ENCODE data around the gene STARD3. TPM values are rescaled to one million over a fixed set of nuclear protein-coding genes. Genes with fewer than 3 reads are reported as not detected.

STARD3 gene
- total and polyA plus RNA-seq, 4 donors = 27.4 to 79.7 (median 64.8) TPM

DNA sequence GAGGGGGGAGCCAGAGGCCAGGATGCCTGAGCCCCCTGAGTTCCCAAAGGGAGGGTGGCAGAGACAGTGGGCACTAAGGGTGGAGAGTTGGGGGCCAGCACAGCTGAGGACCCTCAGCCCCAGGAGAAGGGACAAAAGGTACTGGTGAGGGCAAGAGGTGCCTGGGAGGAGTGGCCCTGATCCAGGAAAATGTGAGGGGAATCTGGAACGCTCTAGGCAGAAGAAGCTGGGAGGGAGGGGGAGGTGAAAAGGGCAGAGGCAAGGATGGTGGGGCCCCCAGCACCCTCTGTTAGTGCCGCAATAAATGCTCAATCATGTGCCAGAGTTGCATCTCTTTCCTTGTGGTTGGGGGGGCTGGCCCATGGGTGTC is 29.3 kb downstream of the STARD3 start:
- no peak for ATAC-seq (ENCODE audit: insufficient read depth, low FRiP score)
- Histone ChIP-seq H3K9ac (ENCODE audit: insufficient read depth in 1 of 2, low read length in 2 of 2) (no peak overlapping the region), H3K4me1 (ENCODE audit: control insufficient read depth in 5 of 5, insufficient read depth in 5 of 5, low read length in 5 of 5) (peaks cover 0 to 42% (median 0%) of the 10 kb centered on the region in 5 donors), H3K36me3 (ENCODE audit: control insufficient read depth in 4 of 4, insufficient read depth in 4 of 4, low read length in 4 of 4) (peaks cover 0 to 15% (median 0%) of the 10 kb centered on the region in 4 donors), H3K27ac (ENCODE audit: low read depth in 1 of 2, low read length in 1 of 2) (peak overlapping the region; percentile 15 to 91), H3K4me3 (no peak overlapping the region), H3K9me3 (ENCODE audit: control insufficient read depth in 4 of 4, insufficient read depth in 3 of 4, low read length in 3 of 4) (no peaks in the 10 kb centered on the region), H3K27me3 (ENCODE audit: control insufficient read depth in 3 of 3, insufficient read depth in 3 of 3, low read length in 2 of 3) (peaks cover 0 to 10% (median 4%) of the 10 kb centered on the region in 3 donors)
- 47% methylated on average over 2 of the region's 2 CpGs for WGBS, 2 donors
- DNase-seq = peak in 1 of 3 donors; percentile 31
- TF ChIP-seq, protein P1, sequence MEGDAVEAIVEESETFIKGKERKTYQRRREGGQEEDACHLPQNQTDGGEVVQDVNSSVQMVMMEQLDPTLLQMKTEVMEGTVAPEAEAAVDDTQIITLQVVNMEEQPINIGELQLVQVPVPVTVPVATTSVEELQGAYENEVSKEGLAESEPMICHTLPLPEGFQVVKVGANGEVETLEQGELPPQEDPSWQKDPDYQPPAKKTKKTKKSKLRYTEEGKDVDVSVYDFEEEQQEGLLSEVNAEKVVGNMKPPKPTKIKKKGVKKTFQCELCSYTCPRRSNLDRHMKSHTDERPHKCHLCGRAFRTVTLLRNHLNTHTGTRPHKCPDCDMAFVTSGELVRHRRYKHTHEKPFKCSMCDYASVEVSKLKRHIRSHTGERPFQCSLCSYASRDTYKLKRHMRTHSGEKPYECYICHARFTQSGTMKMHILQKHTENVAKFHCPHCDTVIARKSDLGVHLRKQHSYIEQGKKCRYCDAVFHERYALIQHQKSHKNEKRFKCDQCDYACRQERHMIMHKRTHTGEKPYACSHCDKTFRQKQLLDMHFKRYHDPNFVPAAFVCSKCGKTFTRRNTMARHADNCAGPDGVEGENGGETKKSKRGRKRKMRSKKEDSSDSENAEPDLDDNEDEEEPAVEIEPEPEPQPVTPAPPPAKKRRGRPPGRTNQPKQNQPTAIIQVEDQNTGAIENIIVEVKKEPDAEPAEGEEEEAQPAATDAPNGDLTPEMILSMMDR (IDR thresholded peaks at IDR 0.05; ENCODE audit: control extremely low read depth, extremely low read depth) = no peak

DNA sequence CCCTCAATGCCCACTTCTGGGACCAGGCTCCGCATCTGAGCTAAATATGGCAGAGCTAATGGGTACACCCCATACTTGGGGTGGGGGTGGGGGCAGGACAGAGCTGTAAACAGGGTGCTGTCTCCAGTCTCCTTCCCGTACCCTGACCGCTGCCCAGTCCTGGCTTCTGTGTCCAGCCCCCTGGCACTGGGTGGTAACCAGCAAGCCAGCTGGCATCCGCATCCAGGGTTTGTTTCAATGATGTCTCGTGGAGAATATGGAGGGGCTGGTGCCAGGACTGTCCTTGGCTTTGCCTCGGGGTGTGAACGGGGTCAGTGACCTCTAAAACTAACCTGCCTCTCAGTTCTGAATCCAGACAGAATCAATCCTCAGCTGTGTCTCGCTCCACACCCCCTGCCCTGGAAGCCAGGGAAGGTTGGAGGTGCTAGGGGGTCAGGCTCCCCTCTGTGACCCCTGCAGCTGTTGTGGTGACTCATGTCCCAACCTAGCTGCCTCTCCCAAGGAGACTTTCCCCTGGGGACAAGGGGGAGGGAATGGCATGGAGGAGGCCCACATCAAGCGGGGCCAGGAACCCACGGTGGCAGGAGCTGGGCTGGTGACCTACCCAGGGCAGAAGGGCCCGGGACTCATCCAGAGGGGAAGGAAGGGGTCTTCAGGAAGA is 29.8 kb downstream of the STARD3 start:
- Histone ChIP-seq H3K4me3 (no peak overlapping the region), H3K27ac (ENCODE audit: low read depth in 1 of 2, low read length in 1 of 2) (peak overlapping the region; percentile 58 to 91), H3K9ac (ENCODE audit: insufficient read depth in 1 of 2, low read length in 2 of 2) (no peak overlapping the region), H3K9me3 (ENCODE audit: control insufficient read depth in 4 of 4, insufficient read depth in 3 of 4, low read length in 3 of 4) (no peaks in the 10 kb centered on the region), H3K36me3 (ENCODE audit: control insufficient read depth in 4 of 4, insufficient read depth in 4 of 4, low read length in 4 of 4) (peaks cover 0 to 10% (median 0%) of the 10 kb centered on the region in 4 donors), H3K27me3 (ENCODE audit: control insufficient read depth in 3 of 3, insufficient read depth in 3 of 3, low read length in 2 of 3) (peaks cover 0 to 10% (median 5%) of the 10 kb centered on the region in 3 donors), H3K4me1 (ENCODE audit: control insufficient read depth in 5 of 5, insufficient read depth in 5 of 5, low read length in 5 of 5) (peaks cover 0 to 37% (median 0%) of the 10 kb centered on the region in 5 donors)
- DNase-seq (no peak), ATAC-seq (ENCODE audit: insufficient read depth, low FRiP score) (no peak)
- WGBS, 2 donors = 55 to 61% methylated on average over 11 of the region's 11 CpGs
- TF ChIP-seq, protein P1 (IDR thresholded peaks at IDR 0.05; ENCODE audit: control extremely low read depth, extremely low read depth) = no peak

DNA sequence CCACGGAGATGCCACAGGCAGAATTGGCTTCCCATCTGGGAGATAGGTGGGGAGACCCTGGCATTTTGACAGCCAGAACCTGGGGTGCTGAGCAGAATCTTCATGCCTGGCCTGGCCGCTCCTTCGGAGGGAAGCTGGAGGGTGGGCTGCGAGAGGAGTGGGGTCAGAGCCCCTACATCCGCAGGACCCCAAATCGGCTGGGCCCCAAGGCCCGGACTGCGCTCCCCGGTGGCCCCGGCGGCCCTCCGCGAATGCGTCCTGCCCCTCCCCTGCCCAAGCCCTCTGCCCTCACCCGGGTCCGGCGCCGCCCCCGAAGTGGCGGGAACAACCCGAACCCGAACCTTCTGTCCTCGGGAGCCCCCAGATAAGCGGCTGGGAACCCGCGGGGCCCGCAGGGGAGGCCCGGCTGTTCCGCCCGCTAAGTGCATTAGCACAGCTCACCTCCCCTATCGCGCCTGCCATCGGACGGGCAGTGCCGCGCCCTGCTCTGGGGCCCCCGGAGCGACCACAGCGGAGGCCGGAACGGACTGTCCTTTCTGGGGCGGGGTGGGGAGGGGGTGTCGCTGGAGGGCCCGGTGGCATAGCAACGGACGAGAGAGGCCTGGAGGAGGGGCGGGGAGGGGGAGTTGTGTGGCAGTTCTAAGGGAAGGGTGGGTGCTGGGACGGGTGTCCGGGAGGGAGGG is 30.5 kb downstream of the STARD3 start:
- DNase-seq (peak in 1 of 3 donors; percentile 32), ATAC-seq (ENCODE audit: insufficient read depth, low FRiP score) (no peak)
- 9 to 12% methylated on average over 43 to 49 of the region's 49 CpGs for WGBS, 2 donors
- Histone ChIP-seq H3K36me3 (ENCODE audit: control insufficient read depth in 4 of 4, insufficient read depth in 4 of 4, low read length in 4 of 4) (peaks cover 0 to 8% (median 0%) of the 10 kb centered on the region in 4 donors), H3K4me3 (no peak overlapping the region), H3K9me3 (ENCODE audit: control insufficient read depth in 4 of 4, insufficient read depth in 3 of 4, low read length in 3 of 4) (no peaks in the 10 kb centered on the region), H3K27me3 (ENCODE audit: control insufficient read depth in 3 of 3, insufficient read depth in 3 of 3, low read length in 2 of 3) (peaks cover 0 to 10% (median 7%) of the 10 kb centered on the region in 3 donors), H3K9ac (ENCODE audit: insufficient read depth in 1 of 2, low read length in 2 of 2) (no peak overlapping the region), H3K4me1 (ENCODE audit: control insufficient read depth in 5 of 5, insufficient read depth in 5 of 5, low read length in 5 of 5) (peaks cover 0 to 31% (median 0%) of the 10 kb centered on the region in 5 donors), H3K27ac (ENCODE audit: low read depth in 1 of 2, low read length in 1 of 2) (peak overlapping the region; percentile 58 to 91)
- TF ChIP-seq, protein P1 (IDR thresholded peaks at IDR 0.05; ENCODE audit: control extremely low read depth, extremely low read depth) = no peak

All from lung (tissue), 12 donors.